OCI-LY3 (cell line): ENCODE results near the gene SHANK3.

Experiments
- EZH2phosphoT487 ChIP-seq: fragments of 200-600 bp; shearing (Covaris generic); IDR thresholded peaks from 2 replicates; pipeline ENCODE4 v1.6.1; 2018; ENCODE audit warnings: antibody characterized with exemption, mixed run types, low read depth
- TF ChIP-seq, protein P1 (sequence below): fragments of 200-600, 300-600 bp; sonication (generic); IDR thresholded peaks from 2 replicates; pipeline ENCODE4 v1.5.1; 2014; ENCODE audit warnings: antibody characterized with exemption, low read length, low read depth

DNA sequence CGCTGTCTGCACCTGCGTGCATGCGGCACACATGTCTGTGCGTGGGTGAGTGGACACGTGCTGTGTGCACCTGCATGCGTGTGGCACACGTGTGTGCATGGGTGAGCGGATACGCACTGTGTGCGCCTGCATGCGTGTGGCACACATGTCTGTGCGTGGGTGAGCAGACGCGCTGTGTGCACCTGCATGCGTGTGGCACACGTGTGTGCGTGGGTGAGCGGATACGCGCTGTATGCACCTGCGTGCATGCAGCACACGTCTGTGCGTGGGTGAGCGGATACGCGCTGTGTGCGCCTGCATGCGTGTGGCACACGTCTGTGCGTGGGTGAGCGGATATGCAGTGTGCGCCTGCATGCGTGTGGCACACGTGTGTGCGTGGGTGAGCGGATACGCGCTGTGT lies 38.3 kb downstream of the SHANK3 start:
- TF ChIP-seq, protein P1, sequence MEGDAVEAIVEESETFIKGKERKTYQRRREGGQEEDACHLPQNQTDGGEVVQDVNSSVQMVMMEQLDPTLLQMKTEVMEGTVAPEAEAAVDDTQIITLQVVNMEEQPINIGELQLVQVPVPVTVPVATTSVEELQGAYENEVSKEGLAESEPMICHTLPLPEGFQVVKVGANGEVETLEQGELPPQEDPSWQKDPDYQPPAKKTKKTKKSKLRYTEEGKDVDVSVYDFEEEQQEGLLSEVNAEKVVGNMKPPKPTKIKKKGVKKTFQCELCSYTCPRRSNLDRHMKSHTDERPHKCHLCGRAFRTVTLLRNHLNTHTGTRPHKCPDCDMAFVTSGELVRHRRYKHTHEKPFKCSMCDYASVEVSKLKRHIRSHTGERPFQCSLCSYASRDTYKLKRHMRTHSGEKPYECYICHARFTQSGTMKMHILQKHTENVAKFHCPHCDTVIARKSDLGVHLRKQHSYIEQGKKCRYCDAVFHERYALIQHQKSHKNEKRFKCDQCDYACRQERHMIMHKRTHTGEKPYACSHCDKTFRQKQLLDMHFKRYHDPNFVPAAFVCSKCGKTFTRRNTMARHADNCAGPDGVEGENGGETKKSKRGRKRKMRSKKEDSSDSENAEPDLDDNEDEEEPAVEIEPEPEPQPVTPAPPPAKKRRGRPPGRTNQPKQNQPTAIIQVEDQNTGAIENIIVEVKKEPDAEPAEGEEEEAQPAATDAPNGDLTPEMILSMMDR = no peak
- TF ChIP-seq EZH2phosphoT487 = no peak
